Lung (tissue), 12 donors: ENCODE measurements around the gene RIN3. TPM values are rescaled to one million over a fixed set of nuclear protein-coding genes. Genes with fewer than 3 reads are reported as not detected.

Experiments
- ATAC-seq: fragments of 200-7000 bp; cut with Tn5 transposase; one replicate; pipeline ENCODE4 v1.9.1; 2020; ENCODE audit warnings: moderate number of reproducible peaks; ENCODE audit not compliant: insufficient read depth, low FRiP score
- DNase-seq, 3 donors: peaks; one replicate each; pipeline ENCODE4 v3.0.0-alpha.2; 2013 to 2017
- H3K27ac ChIP-seq, 2 donors: one replicate each; pipeline ENCODE4 v1.5.1; 2013; ENCODE audit warnings: mild to moderate bottlenecking in 2 of 2, moderate library complexity in 2 of 2, control low read depth in 1 of 2, inconsistent platforms in 1 of 2, low read depth in 1 of 2, low read length in 1 of 2
- H3K27me3 ChIP-seq, 3 donors: one replicate each; pipeline ENCODE4 v1.5.1; 2013; ENCODE audit warnings: low read length in 2 of 3; ENCODE audit not compliant: control insufficient read depth in 3 of 3, insufficient read depth in 3 of 3
- H3K36me3 ChIP-seq, 4 donors: one replicate each; pipeline ENCODE4 v1.5.1; 2013; ENCODE audit warnings: low read length in 4 of 4, mild to moderate bottlenecking in 1 of 4, moderate library complexity in 1 of 4; ENCODE audit not compliant: control insufficient read depth in 4 of 4, insufficient read depth in 4 of 4
- H3K4me1 ChIP-seq, 5 donors: one replicate each; pipeline ENCODE4 v1.5.1; 2013; ENCODE audit warnings: low read length in 5 of 5, mild to moderate bottlenecking in 2 of 5, moderate library complexity in 1 of 5; ENCODE audit not compliant: control insufficient read depth in 5 of 5, insufficient read depth in 5 of 5
- H3K4me3 ChIP-seq: one replicate; pipeline ENCODE4 v1.5.1; 2013; ENCODE audit warnings: mild to moderate bottlenecking, control low read depth, moderate library complexity
- H3K9ac ChIP-seq, 2 donors: one replicate each; pipeline ENCODE4 v1.5.1; 2013; ENCODE audit warnings: low read length in 2 of 2, control low read depth in 1 of 2; ENCODE audit not compliant: insufficient read depth in 1 of 2
- H3K9me3 ChIP-seq, 4 donors: one replicate each; pipeline ENCODE4 v1.5.1; 2013; ENCODE audit warnings: low read length in 3 of 4, mild to moderate bottlenecking in 1 of 4, moderate library complexity in 1 of 4; ENCODE audit not compliant: control insufficient read depth in 4 of 4, insufficient read depth in 3 of 4
- CTCF ChIP-seq: IDR thresholded peaks from 2 replicates; pipeline ENCODE4 v1.5.1; 2012; ENCODE audit warnings: mild to moderate bottlenecking; ENCODE audit errors: control extremely low read depth, extremely low read depth
- WGBS, 2 donors: extraction: QIAGEN DNeasy Blood & Tissue Kit; methylation state at CpG; one replicate each; pipeline ENCODE4 v1.1.7; 2013; 5-methylcytosine and 5-hydroxymethylcytosine counted together
- polyA plus RNA-seq, 2 donors: library from polyadenylated mRNA; stranded (reverse); fragments of 200-250 nt; gene quantifications; one replicate each; pipeline ENCODE4 v1.2.1, GENCODE V29; 2013
- total RNA-seq, 2 donors: library from RNA; depleted of rRNA in 1 of 2; stranded (reverse); fragments of >200 nt in 1 of 2; gene quantifications; one replicate each; pipeline ENCODE4 v1.2.1, GENCODE V29; 2014 to 2021
- donor health status: control.
- donor health status: control.
- donor health status: Bipolar disorder and iron deficiency.
- donor health status: healthy.
- donor health status: DM: yes; HTN: yes; CAD: no.

The RIN3 gene
- total and polyA plus RNA-seq, 4 donors, result 19.3 to 55.5 (median 40.2) TPM

GRCh38 chr14:92625213-92625612 is 111.6 kb downstream of the RIN3 start:
- no peak overlapping the region for H3K4me3 ChIP-seq
- H3K27me3 ChIP-seq, result no peaks in the 10 kb centered on the region
- peaks cover 0 to 25% (median 12%) of the 10 kb centered on the region in 4 donors for H3K9me3 ChIP-seq
- H3K36me3 ChIP-seq, result peaks cover 0 to 27% (median 2%) of the 10 kb centered on the region in 4 donors
- ATAC-seq (no peak), DNase-seq (no peak)
- no peak for TF ChIP-seq CTCF
- WGBS, 2 donors, result 91 to 95% methylated on average over 5 of the region's 5 CpGs
- no peak overlapping the region for H3K9ac ChIP-seq
- H3K4me1 ChIP-seq, result peaks cover 0 to 7% (median 0%) of the 10 kb centered on the region in 5 donors
- H3K27ac ChIP-seq, result no peak overlapping the region

GRCh38 chr14:92626041-92626440 is 112.5 kb downstream of the RIN3 start:
- DNase-seq (no peak), ATAC-seq (no peak)
- H3K9ac ChIP-seq, result no peak overlapping the region
- 94 to 96% methylated on average over 3 of the region's 3 CpGs for WGBS, 2 donors
- no peak overlapping the region for H3K27ac ChIP-seq
- H3K27me3 ChIP-seq, result no peaks in the 10 kb centered on the region
- peaks cover 0 to 27% (median 2%) of the 10 kb centered on the region in 4 donors for H3K36me3 ChIP-seq
- peaks cover 0 to 25% (median 12%) of the 10 kb centered on the region in 4 donors for H3K9me3 ChIP-seq
- peaks cover 0 to under 1% (median 0%) of the 10 kb centered on the region in 5 donors for H3K4me1 ChIP-seq
- TF ChIP-seq CTCF, result no peak
- H3K4me3 ChIP-seq, result no peak overlapping the region

- no peak overlapping the region for H3K9ac ChIP-seq
- peaks cover 0 to under 1% (median 0%) of the 10 kb centered on the region in 5 donors for H3K4me1 ChIP-seq
- H3K27ac ChIP-seq, result no peak overlapping the region
- no peaks in the 10 kb centered on the region for H3K27me3 ChIP-seq
- no peak for TF ChIP-seq CTCF
- H3K9me3 ChIP-seq, result peaks cover 0 to 16% (median 7%) of the 10 kb centered on the region in 4 donors
- peaks cover 0 to 21% (median under 1%) of the 10 kb centered on the region in 4 donors for H3K36me3 ChIP-seq
- no peak for DNase-seq
- 98 to 99% methylated on average over 7 of the region's 7 CpGs for WGBS, 2 donors
- H3K4me3 ChIP-seq, result no peak overlapping the region
- ATAC-seq, result no peak
Observed at GRCh38 chr14:92627707-92628215, 114.2 kb downstream of the RIN3 start.

- H3K9ac ChIP-seq, result no peak overlapping the region
- WGBS, 2 donors, result 95 to 96% methylated on average over 2 of the region's 2 CpGs
- H3K4me3 ChIP-seq, result no peak overlapping the region
- H3K27ac ChIP-seq, result no peak overlapping the region
- peaks cover 0 to 4% (median 0%) of the 10 kb centered on the region in 5 donors for H3K4me1 ChIP-seq
- no peaks in the 10 kb centered on the region for H3K27me3 ChIP-seq
- DNase-seq, result no peak
- H3K9me3 ChIP-seq, result peaks cover 0 to 13% (median 7%) of the 10 kb centered on the region in 4 donors
- H3K36me3 ChIP-seq, result peaks cover 0 to 15% (median 0%) of the 10 kb centered on the region in 4 donors
- no peak for ATAC-seq
- TF ChIP-seq CTCF, result no peak
Observed at GRCh38 chr14:92628636-92629035, 115.1 kb downstream of the RIN3 start.
